Smooth muscle cell (in vitro differentiated cells): ENCODE data around the gene NYAP2. TPM values are rescaled to one million over a fixed set of nuclear protein-coding genes. Genes with fewer than 3 reads are reported as not detected.

ENCODE experiments used
- DNase-seq: peaks from one replicate; lab custom pipeline; 2025; ENCODE audit not compliant: unreplicated experiment; lab: John Stamatoyannopoulos, UW
- H2AFZ ChIP-seq: fragments of 200-600 bp; sonication (generic); 2 replicates; pipeline ENCODE4 v1.6.0; 2016; ENCODE audit warnings: antibody characterized with exemption, low read depth, mild to moderate bottlenecking
- H3F3A ChIP-seq: fragments of 200-600 bp; sonication (generic); 2 replicates; pipeline ENCODE4 v1.6.0; 2017; ENCODE audit warnings: antibody characterized with exemption, low read depth
- H3K27ac ChIP-seq: fragments of 200-600 bp; sonication (generic); 2 replicates; pipeline ENCODE4 v1.5.1; 2016; ENCODE audit warnings: low read depth, mild to moderate bottlenecking
- H3K27me3 ChIP-seq: fragments of 200-600 bp; sonication (generic); 2 replicates; pipeline ENCODE4 v1.6.1; 2016; ENCODE audit warnings: low read depth, mild to moderate bottlenecking
- H3K36me3 ChIP-seq: fragments of 200-600 bp; sonication (generic); 2 replicates; pipeline ENCODE4 v1.5.1; 2016; ENCODE audit warnings: low read depth
- H3K4me1 ChIP-seq: fragments of 200-600 bp; sonication (generic); 2 replicates; pipeline ENCODE4 v1.5.1; 2016; ENCODE audit warnings: low read depth
- H3K4me2 ChIP-seq: fragments of 200-600 bp; sonication (generic); 2 replicates; pipeline ENCODE4 v1.6.0; 2016; ENCODE audit warnings: mild to moderate bottlenecking
- H3K4me3 ChIP-seq: fragments of 200-600 bp; sonication (generic); 2 replicates; pipeline ENCODE4 v1.5.1; 2016; ENCODE audit warnings: mild to moderate bottlenecking
- H3K79me2 ChIP-seq: fragments of 200-600 bp; sonication (generic); 2 replicates; pipeline ENCODE4 v1.6.0; 2016; ENCODE audit warnings: low read depth, mild to moderate bottlenecking
- H3K9ac ChIP-seq: fragments of 200-600 bp; sonication (generic); 2 replicates; pipeline ENCODE4 v1.6.0; 2016; ENCODE audit warnings: low read depth
- H3K9me3 ChIP-seq: fragments of 200-600 bp; sonication (generic); replicated peaks from 2 replicates; pipeline ENCODE4 v1.5.1; 2016; ENCODE audit warnings: low read depth
- H4K20me1 ChIP-seq: fragments of 200-600 bp; sonication (generic); 2 replicates; pipeline ENCODE4 v1.6.0; 2016; ENCODE audit warnings: low read depth
- CTCF ChIP-seq: fragments of 200-600 bp; sonication (generic); IDR thresholded peaks from 2 replicates; pipeline ENCODE4 v1.5.1; 2017; ENCODE audit warnings: borderline replicate concordance, mild to moderate bottlenecking, antibody characterized with exemption; ENCODE audit not compliant: insufficient read depth, poor library complexity, severe bottlenecking
- WGBS: methylation state at CpG from one replicate; pipeline ENCODE4 v1.1.7; 2016; ENCODE audit warnings: low lambda C conversion rate; 5-methylcytosine and 5-hydroxymethylcytosine counted together
- polyA plus RNA-seq: library from polyadenylated mRNA; unstranded; fragments of >200 nt; fragmentation: Nextera tagmentation; extraction: Ambion mirVana; gene quantifications from 2 replicates; pipeline ENCODE4 v1.2.1, GENCODE V29; 2016
- total RNA-seq: library from RNA; depleted of rRNA; stranded (reverse); fragments of >200 nt; gene quantifications from 2 replicates; pipeline ENCODE4 v1.2.3, GENCODE V29; 2014

Gene NYAP2
- total and polyA plus RNA-seq, 2 experiments from 2014 or later, result not detected

- WGBS, result 73% methylated on average over 6 of the region's 6 CpGs
- H3K79me2 ChIP-seq, result no peaks in the 10 kb centered on the region
- H3K4me2 ChIP-seq, result no peak overlapping the region
- H3K27me3 ChIP-seq, result no peaks in the 10 kb centered on the region
- H3K9me3 ChIP-seq, result no peaks in the 10 kb centered on the region
- no peak for DNase-seq
- H3F3A ChIP-seq, result no peaks in the 10 kb centered on the region
- H3K4me3 ChIP-seq, result no peak overlapping the region
- TF ChIP-seq CTCF, result no peak
- no peak overlapping the region for H3K27ac ChIP-seq
- H3K9ac ChIP-seq, result no peak overlapping the region
- no peak overlapping the region for H2AFZ ChIP-seq
- no peaks in the 10 kb centered on the region for H3K36me3 ChIP-seq
- H4K20me1 ChIP-seq, result no peaks in the 10 kb centered on the region
- H3K4me1 ChIP-seq, result no peaks in the 10 kb centered on the region
Measured at GRCh38 chr2:225456619-225457260, 57.2 kb downstream of the NYAP2 start.

- no peaks in the 10 kb centered on the region for H3K4me1 ChIP-seq
- H2AFZ ChIP-seq, result no peak overlapping the region
- TF ChIP-seq CTCF, result no peak
- no peaks in the 10 kb centered on the region for H3F3A ChIP-seq
- 57% methylated on average over 1 of the region's 1 CpG for WGBS
- no peaks in the 10 kb centered on the region for H3K79me2 ChIP-seq
- H3K4me2 ChIP-seq, result no peak overlapping the region
- DNase-seq, result no peak
- H3K36me3 ChIP-seq, result no peaks in the 10 kb centered on the region
- no peaks in the 10 kb centered on the region for H4K20me1 ChIP-seq
- no peak overlapping the region for H3K4me3 ChIP-seq
- no peak overlapping the region for H3K9ac ChIP-seq
- H3K27ac ChIP-seq, result no peak overlapping the region
- H3K27me3 ChIP-seq, result no peaks in the 10 kb centered on the region
- no peaks in the 10 kb centered on the region for H3K9me3 ChIP-seq
Measured at GRCh38 chr2:225457482-225457881, 58.0 kb downstream of the NYAP2 start.

- 18% methylated on average over 2 of the region's 2 CpGs for WGBS
- no peaks in the 10 kb centered on the region for H3K27me3 ChIP-seq
Measured at GRCh38 chr2:225458431-225459117, 59.1 kb downstream of the NYAP2 start.

More at GRCh38 chr2:225458431-225459117, 59.1 kb downstream of the NYAP2 start:
- peak overlapping the region; percentile 61 for H3K27ac ChIP-seq
- no peaks in the 10 kb centered on the region for H3K4me1 ChIP-seq
- H3K4me2 ChIP-seq, result peak overlapping the region; percentile 77
- H3K36me3 ChIP-seq, result no peaks in the 10 kb centered on the region
- no peak overlapping the region for H3K9ac ChIP-seq
- H2AFZ ChIP-seq, result no peak overlapping the region
- no peaks in the 10 kb centered on the region for H3F3A ChIP-seq
- no peaks in the 10 kb centered on the region for H4K20me1 ChIP-seq
- no peaks in the 10 kb centered on the region for H3K79me2 ChIP-seq
- TF ChIP-seq CTCF, result no peak
- DNase-seq, result no peak
- no peak overlapping the region for H3K4me3 ChIP-seq
- H3K9me3 ChIP-seq, result no peaks in the 10 kb centered on the region
